Measurements from ENCODE around the gene IGF2BP2. TPM values are rescaled to one million over a fixed set of nuclear protein-coding genes. Genes with fewer than 3 reads are reported as not detected.

Gene IGF2BP2
- total and polyA plus RNA-seq, 11 donors, result 5.9 to 21.8 (median 16.8) TPM

- 43 to 49% (median 44%) methylated on average over 3 of the region's 3 CpGs for WGBS, 4 donors
- no peaks in the 10 kb centered on the region for H3K9me3 ChIP-seq
- ATAC-seq (peak in 3 of 4 donors; percentile 61 to 74 (median 67)), DNase-seq (no peak)
- no peaks in the 10 kb centered on the region for H3K36me3 ChIP-seq
- peaks cover 0 to 8% (median 0%) of the 10 kb centered on the region in 12 donors for H3K4me1 ChIP-seq
- H3K4me3 ChIP-seq, result no peak overlapping the region
- H3K27ac ChIP-seq, result no peak overlapping the region
- H3K27me3 ChIP-seq, result peaks cover 0 to 5% (median 0%) of the 10 kb centered on the region in 9 donors
- TF ChIP-seq CTCF (IDR thresholded peaks at IDR 0.05) (no peak), POLR2A (IDR thresholded peaks at IDR 0.05) (no peak)
- intact Hi-C loops (cut with DNase I), result no loop called here
Observed at GRCh38 chr3:185837414-185837813, 12.6 kb upstream of the IGF2BP2 start.

- no peaks in the 10 kb centered on the region for H3K9me3 ChIP-seq
- no peak for TF ChIP-seq POLR2A (IDR thresholded peaks at IDR 0.05)
- no peak for TF ChIP-seq CTCF (IDR thresholded peaks at IDR 0.05)
- H3K4me3 ChIP-seq, result no peak overlapping the region
- DNase-seq (no peak), ATAC-seq (no peak)
- H3K27ac ChIP-seq, result no peak overlapping the region
- intact Hi-C loops (cut with DNase I), result no loop called here
- H3K4me1 ChIP-seq, result peaks cover 0 to 1% (median 0%) of the 10 kb centered on the region in 12 donors
- H3K36me3 ChIP-seq, result no peaks in the 10 kb centered on the region
- peaks cover 0 to 12% (median 0%) of the 10 kb centered on the region in 9 donors for H3K27me3 ChIP-seq
Observed at GRCh38 chr3:185831990-185832389, 7.1 kb upstream of the IGF2BP2 start.

- WGBS, 4 donors, result 79 to 94% (median 91%) methylated on average over 3 of the region's 3 CpGs
- Histone ChIP-seq H3K36me3 (no peaks in the 10 kb centered on the region), H3K27me3 (peaks cover 0 to 14% (median 0%) of the 10 kb centered on the region in 9 donors), H3K4me1 (peaks cover 0 to 6% (median 0%) of the 10 kb centered on the region in 12 donors), H3K27ac (no peak overlapping the region), H3K9me3 (no peaks in the 10 kb centered on the region), H3K4me3 (no peak overlapping the region)
- DNase-seq (no peak), ATAC-seq (no peak)
- intact Hi-C loops (cut with DNase I), result no loop called here
- TF ChIP-seq CTCF (IDR thresholded peaks at IDR 0.05) (no peak), POLR2A (IDR thresholded peaks at IDR 0.05) (no peak)
Observed at GRCh38 chr3:185831195-185831594, 6.4 kb upstream of the IGF2BP2 start.

GRCh38 chr3:185830018-185830797, 5.4 kb upstream of the IGF2BP2 start:
- peaks cover 0 to 13% (median 2%) of the 10 kb centered on the region in 12 donors for H3K4me1 ChIP-seq
- TF ChIP-seq CTCF (IDR thresholded peaks at IDR 0.05) (no peak), POLR2A (IDR thresholded peaks at IDR 0.05) (no peak)
- H3K27me3 ChIP-seq, result peaks cover 0 to 19% (median 0%) of the 10 kb centered on the region in 9 donors
- ATAC-seq (no peak), DNase-seq (no peak)
- intact Hi-C loops (cut with DNase I), result no loop called here
- no peaks in the 10 kb centered on the region for H3K36me3 ChIP-seq
- no peak overlapping the region for H3K4me3 ChIP-seq
- 66 to 88% (median 81%) methylated on average over 5 of the region's 5 CpGs for WGBS, 4 donors
- H3K27ac ChIP-seq, result no peak overlapping the region
- H3K9me3 ChIP-seq, result no peaks in the 10 kb centered on the region
